Neural progenitor cell (in vitro differentiated cells): Measurements from ENCODE around the gene SHMT1. TPM values are rescaled to one million over a fixed set of nuclear protein-coding genes. Genes with fewer than 3 reads are reported as not detected.
"Not testable (repeated sequence)": the region's sequence is repeated elsewhere in the genome, so short reads cannot be mapped to it uniquely, and the experiment has no call there.

Experiments
- DNase-seq: peaks from one replicate; pipeline ENCODE4 v3.0.0-alpha.2; 2016; ENCODE audit warnings: low spot score
- H2AFZ ChIP-seq: fragments of 200-600 bp; sonication (generic); replicated peaks from 2 replicates; pipeline ENCODE4 v1.6.1; 2016; ENCODE audit warnings: antibody characterized with exemption
- H3F3A ChIP-seq: fragments of 200-600 bp; sonication (generic); 2 replicates; pipeline ENCODE4 v1.6.1; 2016; ENCODE audit warnings: antibody characterized with exemption, low read depth
- H3K27ac ChIP-seq: fragments of 200-600 bp; sonication (generic); 2 replicates; pipeline ENCODE4 v1.5.1; 2016; ENCODE audit warnings: mild to moderate bottlenecking
- H3K27me3 ChIP-seq: fragments of 200-600 bp; sonication (generic); 2 replicates; pipeline ENCODE4 v1.6.1; 2016; ENCODE audit warnings: mild to moderate bottlenecking, moderate library complexity
- H3K36me3 ChIP-seq: fragments of 200-600 bp; sonication (generic); 2 replicates; pipeline ENCODE4 v1.5.1; 2016
- H3K4me1 ChIP-seq: fragments of 200-600 bp; sonication (generic); 2 replicates; pipeline ENCODE4 v1.6.1; 2016; ENCODE audit warnings: mixed run types
- H3K4me2 ChIP-seq: fragments of 200-600 bp; sonication (generic); 2 replicates; pipeline ENCODE4 v1.6.1; 2016
- H3K4me3 ChIP-seq: fragments of 200-600 bp; sonication (generic); 2 replicates; pipeline ENCODE4 v1.5.1; 2016
- H3K79me2 ChIP-seq: fragments of 200-600 bp; sonication (generic); 2 replicates; pipeline ENCODE4 v1.6.1; 2016; ENCODE audit warnings: low read depth
- H3K9ac ChIP-seq: fragments of 200-600 bp; sonication (generic); 2 replicates; pipeline ENCODE4 v1.6.1; 2016
- H3K9me3 ChIP-seq: fragments of 200-600 bp; sonication (generic); 2 replicates; pipeline ENCODE4 v1.5.1; 2016; ENCODE audit warnings: low read depth
- H4K20me1 ChIP-seq: fragments of 200-600 bp; sonication (generic); 2 replicates; pipeline ENCODE4 v1.6.1; 2016; ENCODE audit warnings: low read depth
- H3K27ac Mint-ChIP-seq: 3 replicates; pipeline ENCODE4 v1.8.0; 2021; ENCODE audit warnings: mixed read lengths
- H3K27me3 Mint-ChIP-seq: 2 replicates; pipeline ENCODE4 v1.8.0; 2022; ENCODE audit warnings: low read depth, mild to moderate bottlenecking, inconsistent platforms, moderate library complexity, mixed read lengths; ENCODE audit not compliant: insufficient read depth
- H3K36me3 Mint-ChIP-seq: 3 replicates; pipeline ENCODE4 v1.8.0; 2021; ENCODE audit warnings: mixed read lengths
- H3K4me1 Mint-ChIP-seq: 3 replicates; pipeline ENCODE4 v1.8.0; 2021; ENCODE audit warnings: mixed read lengths
- H3K4me3 Mint-ChIP-seq: 3 replicates; pipeline ENCODE4 v1.8.0; 2021; ENCODE audit warnings: mild to moderate bottlenecking, moderate library complexity, mixed read lengths
- H3K9me3 Mint-ChIP-seq: 3 replicates; pipeline ENCODE4 v1.8.0; 2020; ENCODE audit warnings: mixed read lengths
- EZH2 ChIP-seq: fragments of 200-600 bp; sonication (generic); IDR thresholded peaks from 2 replicates; pipeline ENCODE4 v1.6.1; 2017; ENCODE audit warnings: antibody characterized with exemption, mild to moderate bottlenecking, moderate library complexity
- EZH2phosphoT487 ChIP-seq: fragments of 200-600 bp; sonication (generic); IDR thresholded peaks from 2 replicates; pipeline ENCODE4 v1.6.1; 2017; ENCODE audit warnings: antibody characterized with exemption
- total RNA-seq: library from RNA; depleted of rRNA; stranded (reverse); fragments of >200 nt; gene quantifications from 2 replicates; pipeline ENCODE4 v1.2.3, GENCODE V29; 2015; ENCODE audit warnings: low replicate concordance
- TF ChIP-seq, protein P1 (sequence below): fragments of 200-600 bp; sonication (generic); IDR thresholded peaks from 2 replicates; pipeline ENCODE4 v1.5.1; 2017; ENCODE audit warnings: antibody characterized with exemption, mild to moderate bottlenecking

The SHMT1 gene
- total RNA-seq, 1 donor from 2014 or later, result 26.3 TPM

GRCh38 chr17:18314059-18314730 is 49.2 kb downstream of the SHMT1 start:
- Mint-ChIP-seq H3K27me3 (peaks cover 3% of the 10 kb centered on the region), H3K9me3 (no peaks in the 10 kb centered on the region), H3K36me3 (peaks cover 18% of the 10 kb centered on the region), H3K4me3 (peak overlapping the region; percentile 99), H3K27ac (peak overlapping the region; percentile 61), H3K4me1 (peaks cover 34% of the 10 kb centered on the region)
- Histone ChIP-seq H4K20me1 (peaks cover 35% of the 10 kb centered on the region), H3K4me2 (peak overlapping the region; percentile 80), H3K27ac (no peak overlapping the region), H3K9me3 (no peaks in the 10 kb centered on the region), H3K4me3 (peak overlapping the region; percentile 89), H3K79me2 (peaks cover 91% of the 10 kb centered on the region), H3K4me1 (peaks cover 16% of the 10 kb centered on the region), H3K9ac (peak overlapping the region; percentile 88), H2AFZ (peak overlapping the region; percentile 81), H3F3A (peaks cover 12% of the 10 kb centered on the region), H3K27me3 (no peaks in the 10 kb centered on the region), H3K36me3 (no peaks in the 10 kb centered on the region)
- peak; percentile 21 for DNase-seq
- TF ChIP-seq EZH2phosphoT487 (no peak), EZH2 (no peak)
- TF ChIP-seq, protein P1, sequence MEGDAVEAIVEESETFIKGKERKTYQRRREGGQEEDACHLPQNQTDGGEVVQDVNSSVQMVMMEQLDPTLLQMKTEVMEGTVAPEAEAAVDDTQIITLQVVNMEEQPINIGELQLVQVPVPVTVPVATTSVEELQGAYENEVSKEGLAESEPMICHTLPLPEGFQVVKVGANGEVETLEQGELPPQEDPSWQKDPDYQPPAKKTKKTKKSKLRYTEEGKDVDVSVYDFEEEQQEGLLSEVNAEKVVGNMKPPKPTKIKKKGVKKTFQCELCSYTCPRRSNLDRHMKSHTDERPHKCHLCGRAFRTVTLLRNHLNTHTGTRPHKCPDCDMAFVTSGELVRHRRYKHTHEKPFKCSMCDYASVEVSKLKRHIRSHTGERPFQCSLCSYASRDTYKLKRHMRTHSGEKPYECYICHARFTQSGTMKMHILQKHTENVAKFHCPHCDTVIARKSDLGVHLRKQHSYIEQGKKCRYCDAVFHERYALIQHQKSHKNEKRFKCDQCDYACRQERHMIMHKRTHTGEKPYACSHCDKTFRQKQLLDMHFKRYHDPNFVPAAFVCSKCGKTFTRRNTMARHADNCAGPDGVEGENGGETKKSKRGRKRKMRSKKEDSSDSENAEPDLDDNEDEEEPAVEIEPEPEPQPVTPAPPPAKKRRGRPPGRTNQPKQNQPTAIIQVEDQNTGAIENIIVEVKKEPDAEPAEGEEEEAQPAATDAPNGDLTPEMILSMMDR, result no peak

DNA sequence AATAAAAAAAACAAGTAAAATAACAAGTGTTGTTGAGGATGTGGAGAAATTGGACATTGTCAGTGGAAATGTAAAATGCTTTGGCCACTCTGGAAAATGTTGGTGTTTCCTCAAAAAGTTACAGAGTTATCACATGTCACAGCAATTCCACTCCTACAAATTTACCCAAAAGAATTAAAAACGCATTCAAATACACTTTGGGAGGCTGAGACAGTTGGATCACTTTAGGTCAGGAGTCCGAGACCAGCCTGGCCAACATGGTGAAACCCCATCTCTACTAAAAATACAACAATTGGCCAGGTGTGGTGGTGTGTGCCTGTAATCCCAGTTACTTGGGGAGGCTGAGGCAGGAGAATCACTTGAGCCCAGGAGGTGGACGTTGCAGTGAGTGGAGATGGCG is 54.1 kb downstream of the SHMT1 start:
- no peak for DNase-seq
- Histone ChIP-seq H2AFZ (no peak overlapping the region), H3K27ac (no peak overlapping the region), H3K27me3 (no peaks in the 10 kb centered on the region), H3K79me2 (peaks cover 61% of the 10 kb centered on the region), H3K36me3 (peaks cover 12% of the 10 kb centered on the region), H3K9ac (no peak overlapping the region), H3K4me3 (no peak overlapping the region), H3K9me3 (no peaks in the 10 kb centered on the region), H3F3A (peaks cover 6% of the 10 kb centered on the region), H3K4me2 (no peak overlapping the region), H3K4me1 (peaks cover 11% of the 10 kb centered on the region), H4K20me1 (peaks cover 34% of the 10 kb centered on the region)
- Mint-ChIP-seq H3K9me3 (no peaks in the 10 kb centered on the region), H3K27me3 (no peaks in the 10 kb centered on the region), H3K4me1 (peaks cover 16% of the 10 kb centered on the region), H3K27ac (no peak overlapping the region), H3K4me3 (no peak overlapping the region), H3K36me3 (peaks cover 31% of the 10 kb centered on the region)
- TF ChIP-seq EZH2, result no peak

DNA sequence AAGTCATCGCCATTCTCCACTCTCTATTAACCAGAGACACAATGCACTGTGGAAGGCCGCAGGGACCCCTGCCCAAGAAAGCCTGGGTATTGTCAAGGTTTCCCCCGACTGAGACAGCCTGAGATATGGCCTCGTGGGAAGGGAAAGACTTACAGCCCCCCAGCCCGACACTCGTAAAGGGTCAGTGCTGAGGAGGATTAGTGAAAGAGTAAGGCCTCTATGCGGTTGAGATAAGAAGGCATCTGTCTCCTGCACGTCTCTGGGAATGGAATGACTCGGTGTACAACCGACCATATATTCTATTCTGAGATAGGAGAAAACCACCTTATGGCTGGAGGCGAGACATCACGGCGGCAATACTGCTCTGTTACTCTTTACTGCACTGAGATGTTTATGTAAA is 60.1 kb downstream of the SHMT1 start:
- not testable (repeated sequence) for H2AFZ ChIP-seq, H3K27ac Mint-ChIP-seq, H3K27ac ChIP-seq, H4K20me1 ChIP-seq, H3K4me3 Mint-ChIP-seq, H3K27me3 Mint-ChIP-seq, DNase-seq, H3K4me1 ChIP-seq, H3K4me2 ChIP-seq, H3K9ac ChIP-seq, H3K79me2 ChIP-seq, H3F3A ChIP-seq, H3K4me3 ChIP-seq, H3K9me3 ChIP-seq, H3K9me3 Mint-ChIP-seq, H3K27me3 ChIP-seq, H3K4me1 Mint-ChIP-seq
- H3K36me3 ChIP-seq, result peaks cover 18% of the 10 kb centered on the region
- H3K36me3 Mint-ChIP-seq, result peaks cover 35% of the 10 kb centered on the region

- no peak for TF ChIP-seq EZH2phosphoT487
- TF ChIP-seq, protein P1, result no peak
- TF ChIP-seq EZH2, result no peak
- H3K4me2 ChIP-seq, result no peak overlapping the region
- Mint-ChIP-seq H3K27ac (no peak overlapping the region), H3K4me1 (no peaks in the 10 kb centered on the region), H3K36me3 (peaks cover 34% of the 10 kb centered on the region), H3K9me3 (no peaks in the 10 kb centered on the region), H3K27me3 (peaks cover 5% of the 10 kb centered on the region), H3K4me3 (no peak overlapping the region)
- H3K4me1 ChIP-seq, result no peaks in the 10 kb centered on the region
- H3K9me3 ChIP-seq, result no peaks in the 10 kb centered on the region
- peaks cover 11% of the 10 kb centered on the region for H3K36me3 ChIP-seq
- H4K20me1 ChIP-seq, result no peaks in the 10 kb centered on the region
- H3K9ac ChIP-seq, result no peak overlapping the region
- no peak overlapping the region for H3K4me3 ChIP-seq
- no peaks in the 10 kb centered on the region for H3F3A ChIP-seq
- no peak overlapping the region for H2AFZ ChIP-seq
- H3K27ac ChIP-seq, result no peak overlapping the region
- DNase-seq, result no peak
- no peaks in the 10 kb centered on the region for H3K27me3 ChIP-seq
- no peaks in the 10 kb centered on the region for H3K79me2 ChIP-seq
Observed at GRCh38 chr17:18300725-18301480, 62.4 kb downstream of the SHMT1 start.

GRCh38 chr17:18298061-18298460 is 65.3 kb downstream of the SHMT1 start:
- not testable (repeated sequence) for H2AFZ ChIP-seq, H4K20me1 ChIP-seq, H3K27me3 ChIP-seq, H3K9me3 Mint-ChIP-seq, H3K27me3 Mint-ChIP-seq, H3K4me3 ChIP-seq, H3K4me2 ChIP-seq, H3K79me2 ChIP-seq, H3K4me1 Mint-ChIP-seq, DNase-seq, H3K4me1 ChIP-seq, H3K27ac ChIP-seq, H3K9me3 ChIP-seq, H3K4me3 Mint-ChIP-seq, H3K9ac ChIP-seq, H3F3A ChIP-seq, H3K27ac Mint-ChIP-seq
- peaks cover 28% of the 10 kb centered on the region for H3K36me3 Mint-ChIP-seq
- peaks cover 11% of the 10 kb centered on the region for H3K36me3 ChIP-seq
